Dermis lymphatic vessel endothelial cell (primary cell): ENCODE data around the gene GMCL2. TPM values are rescaled to one million over a fixed set of nuclear protein-coding genes. Genes with fewer than 3 reads are reported as not detected.

Experiments
- total RNA-seq: library from RNA; depleted of rRNA; stranded (reverse); fragments of >200 nt; gene quantifications from 2 replicates; pipeline ENCODE4 v1.2.1, GENCODE V29; 2014

The GMCL2 gene, protein sequence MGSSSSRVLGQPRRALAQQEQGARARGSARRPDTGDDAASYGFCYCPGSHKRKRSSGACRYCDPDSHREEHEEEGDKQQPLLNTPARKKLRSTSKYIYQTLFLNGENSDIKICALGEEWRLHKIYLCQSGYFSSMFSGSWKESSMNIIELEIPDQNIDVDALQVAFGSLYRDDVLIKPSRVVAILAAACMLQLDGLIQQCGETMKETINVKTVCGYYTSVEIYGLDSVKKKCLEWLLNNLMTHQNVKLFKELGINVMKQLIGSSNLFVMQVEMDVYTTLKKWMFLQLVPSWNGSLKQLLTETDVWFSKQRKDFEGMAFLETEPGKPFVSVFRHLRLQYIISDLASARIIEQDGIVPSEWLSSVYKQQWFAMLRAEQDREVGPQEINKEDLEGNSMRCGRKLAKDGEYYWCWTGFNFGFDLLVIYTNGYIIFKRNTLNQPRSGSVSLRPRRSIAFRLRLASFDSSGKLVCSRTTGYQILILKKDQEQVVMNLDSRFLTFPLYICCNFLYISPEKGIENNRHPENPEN
- not detected in 2 replicates for total RNA-seq

GRCh38 chr5:178187014-178187413, at the start of gene GMCL2:
TSS of gene GMCL2 (minus strand) at chr5:178187371. CDS start at chr5:178187299, 72 bp downstream.

GRCh38 chr5:178232124-178232919, 45.2 kb upstream of the GMCL2 start, which contains the start of gene PHYKPL:
TSS of gene PHYKPL (minus strand) at chr5:178232802. CDS start at chr5:178232550, 252 bp downstream.

DNA sequence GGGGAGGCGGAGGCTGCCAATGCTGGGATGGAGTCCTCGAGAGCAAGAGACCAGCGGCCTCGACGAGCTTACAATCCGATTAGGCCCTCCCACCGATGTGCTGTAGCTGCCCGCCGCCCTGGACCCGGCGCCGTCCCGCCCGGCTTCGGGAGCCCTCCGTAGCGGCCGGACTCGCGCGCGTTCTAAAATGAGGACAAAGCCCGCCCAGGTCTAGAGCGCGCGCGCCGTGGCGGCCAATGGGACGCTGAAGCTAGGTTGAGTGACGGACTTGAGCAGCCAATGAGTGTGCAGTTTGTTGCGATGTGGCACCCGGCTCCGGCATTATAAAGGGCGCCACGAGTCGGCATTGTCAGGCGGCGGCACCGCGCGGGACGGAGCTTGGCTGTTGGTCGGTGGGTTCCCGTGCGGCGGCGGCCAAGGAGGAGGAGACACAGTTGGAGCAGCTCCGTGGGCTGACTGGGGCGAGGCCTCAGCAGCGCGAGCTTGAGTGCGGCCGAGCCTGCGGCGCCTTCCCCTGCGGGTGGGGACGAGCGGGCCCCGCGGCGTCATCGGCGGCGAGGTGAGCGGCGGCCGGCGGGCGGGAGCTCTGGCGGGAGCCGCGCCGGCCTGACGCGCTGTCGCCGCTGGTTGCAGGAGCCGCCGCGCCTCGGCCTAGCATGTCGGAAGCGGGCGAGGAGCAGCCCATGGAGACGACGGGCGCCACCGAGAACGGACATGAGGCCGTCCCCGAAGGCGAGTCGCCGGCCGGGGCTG, 17.2 kb upstream of the GMCL2 start, which contains the start of gene HNRNPAB:
HNRNPAB (plus strand) TSS at position 352 of the 753 bp plus-strand sequence; CDS start at position 657, 305 bp downstream.

GRCh38 chr5:178153530-178154340, 33.4 kb downstream of the GMCL2 start, which contains the start of gene NHP2:
TSS of gene NHP2 (minus strand) at chr5:178153885. CDS start at chr5:178153817, 68 bp downstream.

Other genes with a start within 250 kb of the GMCL2 start
- not detected in 2 replicates for gene PROP1, start 191.1 kb downstream of the GMCL2 start, total RNA-seq
- 11.7 and 22.0 TPM in 2 replicates for gene N4BP3, start 73.8 kb downstream of the GMCL2 start, total RNA-seq
- 27.1 and 28.0 TPM in 2 replicates for gene RMND5B, start 56.4 kb downstream of the GMCL2 start, total RNA-seq
- gene NHP2, start 33.5 kb downstream of the GMCL2 start, total RNA-seq: 77.8 and 98.2 TPM in 2 replicates
- gene HNRNPAB, start 17.2 kb upstream of the GMCL2 start, total RNA-seq: 46.8 and 47.7 TPM in 2 replicates
- gene PHYKPL, start 45.4 kb upstream of the GMCL2 start, total RNA-seq: 38.8 and 44.0 TPM in 2 replicates